Hepatic stellate cell (primary cell): ENCODE results near the gene CD70.
"Not testable (repeated sequence)": the region's sequence is repeated elsewhere in the genome, so short reads cannot be mapped to it uniquely, and the experiment has no call there.

Source experiments
- DNase-seq: peaks from one replicate; pipeline ENCODE4 v3.0.0; 2011; ENCODE audit warnings: low spot score

The CD70 gene

GRCh38 chr19:6597471-6598253 is 6.7 kb upstream of the CD70 start:
- DNase-seq = not testable (repeated sequence)

DNA sequence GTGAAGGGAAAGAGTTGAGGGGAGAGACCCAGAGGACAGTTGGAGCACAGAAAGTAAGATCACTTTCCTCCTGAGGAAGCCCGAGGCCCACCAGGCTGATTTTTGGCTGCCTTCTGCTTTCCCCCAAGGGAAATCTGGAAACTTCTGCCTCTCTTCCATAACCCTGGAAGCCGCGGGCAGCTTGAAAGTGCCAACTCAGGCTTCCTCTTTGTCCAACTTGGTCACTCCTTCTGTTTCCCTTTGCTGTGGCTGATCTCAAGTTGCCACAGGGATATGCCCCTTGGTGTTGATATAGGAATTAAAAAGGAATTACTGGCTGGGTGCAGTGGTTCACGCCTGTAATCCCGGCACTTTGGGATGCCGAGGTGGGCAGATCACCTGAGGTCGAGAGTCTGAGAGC is 5.7 kb upstream of the CD70 start:
- DNase-seq = no peak

DNA sequence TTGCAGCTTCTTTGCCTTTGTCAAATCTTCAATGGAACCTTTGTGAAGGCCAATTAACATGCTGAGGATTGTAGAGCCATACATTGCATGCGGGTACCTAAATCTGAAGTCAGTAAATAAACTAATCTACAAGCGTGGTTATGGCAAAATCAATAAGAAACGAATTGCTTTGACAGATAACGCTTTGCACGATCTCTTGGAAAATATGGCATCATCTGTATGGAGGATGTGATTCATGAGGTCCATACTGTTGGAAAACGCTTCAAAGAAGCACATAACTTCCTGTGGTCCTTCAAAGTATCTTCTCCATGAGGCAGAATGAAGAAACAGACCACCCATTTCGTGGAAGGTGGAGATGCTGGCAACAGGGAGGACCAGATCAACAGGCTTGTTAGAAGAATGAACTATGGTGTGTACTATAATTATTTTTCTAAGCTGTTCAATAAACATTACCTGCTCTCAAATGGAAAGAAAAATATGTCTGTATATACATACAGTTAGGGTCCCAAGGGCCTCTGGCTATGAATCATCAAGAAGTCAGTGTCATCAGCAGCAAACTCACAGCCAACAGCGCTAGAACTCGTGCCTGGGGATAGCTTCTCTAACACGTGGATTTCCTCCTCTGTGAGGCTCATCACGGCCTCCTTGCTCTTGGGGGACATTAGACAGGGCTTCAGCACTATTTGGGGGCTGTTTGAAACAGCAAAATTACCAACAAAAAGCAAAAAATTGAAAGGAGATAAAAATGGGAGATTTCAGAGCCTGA is 2.9 kb upstream of the CD70 start:
- no peak for DNase-seq

GRCh38 chr19:6590258-6590826 is 608 bp downstream of the CD70 start:
- no peak for DNase-seq

DNA sequence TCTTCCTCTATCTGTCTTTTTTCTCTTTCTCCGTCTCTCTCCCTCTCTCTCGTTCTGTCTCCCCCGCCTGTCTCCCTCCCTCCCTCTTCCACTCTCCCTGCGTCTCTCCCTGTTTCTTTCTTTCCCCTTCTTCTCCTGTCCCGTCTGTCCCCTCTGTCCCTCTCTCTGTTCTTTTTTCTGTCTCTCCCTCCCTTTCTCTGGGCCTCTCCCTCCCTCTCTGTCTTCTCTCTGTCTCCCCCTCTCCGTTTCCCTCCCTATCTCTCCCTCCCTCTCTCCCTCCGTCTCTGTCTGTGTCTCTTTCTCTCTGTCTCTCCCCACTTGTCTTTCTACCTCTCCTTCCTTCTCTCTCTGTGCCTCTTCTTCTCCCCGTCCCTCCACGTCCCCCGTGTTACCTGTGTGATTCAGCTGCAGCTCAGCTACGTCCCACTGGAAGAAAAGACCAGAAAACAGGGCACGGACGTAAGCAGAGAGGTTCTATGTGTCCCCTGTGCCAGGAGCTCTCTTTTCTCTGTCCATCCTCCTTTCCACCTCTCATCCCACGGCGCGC is 1.2 kb downstream of the CD70 start:
- DNase-seq = no peak

DNA sequence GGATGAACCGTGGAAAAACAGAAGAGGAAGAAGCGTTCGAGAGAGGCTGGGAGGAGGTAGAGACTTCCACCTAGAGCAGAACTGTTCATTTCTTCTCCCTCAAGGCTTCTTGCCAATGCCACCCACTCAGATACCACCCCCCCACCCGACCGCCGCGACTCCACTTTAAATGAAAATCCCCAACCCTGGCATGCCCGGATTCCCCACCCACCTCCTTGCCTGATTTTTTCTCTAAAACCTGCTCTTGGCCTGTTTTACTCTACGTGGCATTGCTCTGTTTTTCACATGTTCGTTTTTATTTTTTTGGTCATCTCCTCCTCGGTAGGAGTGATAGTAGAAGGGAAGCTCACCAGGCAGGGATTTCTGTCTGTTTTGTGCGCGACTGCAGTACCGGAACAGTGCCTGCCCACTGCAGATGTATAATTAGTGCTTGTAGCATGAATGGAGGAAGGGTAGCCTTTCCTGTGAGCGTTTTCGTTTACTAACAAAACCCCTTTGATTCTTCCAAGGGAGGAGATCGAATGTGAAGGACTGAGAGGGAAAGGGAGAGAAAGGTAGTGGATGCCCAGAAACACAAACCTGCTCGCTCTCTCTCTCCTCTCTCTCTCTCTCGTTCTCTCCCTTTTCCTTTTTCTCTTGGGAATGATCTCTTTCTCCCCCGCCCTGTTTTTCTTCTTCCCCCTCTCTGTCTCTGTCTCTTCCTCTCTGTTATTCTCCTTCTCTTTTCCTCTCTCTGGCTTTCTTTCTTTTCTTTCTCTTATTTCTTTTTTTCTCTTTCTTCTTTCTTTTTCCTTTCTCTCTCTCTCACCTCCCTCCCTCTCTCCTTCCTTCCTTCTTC is 2.2 kb downstream of the CD70 start:
- DNase-seq = no peak

DNA sequence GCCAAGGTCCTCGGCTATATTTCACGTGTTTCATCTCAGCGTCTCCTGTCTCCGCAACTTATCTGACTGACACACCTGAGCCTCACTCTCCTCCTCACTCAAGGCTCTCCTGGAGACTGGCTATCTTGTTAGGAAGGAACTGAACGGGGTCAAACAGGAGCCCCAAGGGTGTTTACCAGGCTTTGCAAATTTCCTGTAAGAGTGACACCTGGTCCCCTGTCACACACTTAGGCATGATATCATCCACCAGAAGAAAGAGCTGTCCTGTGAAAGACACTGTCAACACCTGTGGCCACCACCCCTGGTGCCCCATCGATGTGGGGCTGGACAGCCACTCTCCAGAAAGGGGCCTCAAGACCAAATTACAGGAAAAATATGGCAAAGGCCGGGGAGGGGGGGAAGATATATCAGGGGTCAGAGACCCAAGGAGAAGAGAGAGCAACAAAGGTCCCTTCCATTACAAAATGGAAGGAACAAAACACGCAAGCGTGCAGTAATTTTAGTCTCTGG is 2.9 kb downstream of the CD70 start:
- no peak for DNase-seq

DNA sequence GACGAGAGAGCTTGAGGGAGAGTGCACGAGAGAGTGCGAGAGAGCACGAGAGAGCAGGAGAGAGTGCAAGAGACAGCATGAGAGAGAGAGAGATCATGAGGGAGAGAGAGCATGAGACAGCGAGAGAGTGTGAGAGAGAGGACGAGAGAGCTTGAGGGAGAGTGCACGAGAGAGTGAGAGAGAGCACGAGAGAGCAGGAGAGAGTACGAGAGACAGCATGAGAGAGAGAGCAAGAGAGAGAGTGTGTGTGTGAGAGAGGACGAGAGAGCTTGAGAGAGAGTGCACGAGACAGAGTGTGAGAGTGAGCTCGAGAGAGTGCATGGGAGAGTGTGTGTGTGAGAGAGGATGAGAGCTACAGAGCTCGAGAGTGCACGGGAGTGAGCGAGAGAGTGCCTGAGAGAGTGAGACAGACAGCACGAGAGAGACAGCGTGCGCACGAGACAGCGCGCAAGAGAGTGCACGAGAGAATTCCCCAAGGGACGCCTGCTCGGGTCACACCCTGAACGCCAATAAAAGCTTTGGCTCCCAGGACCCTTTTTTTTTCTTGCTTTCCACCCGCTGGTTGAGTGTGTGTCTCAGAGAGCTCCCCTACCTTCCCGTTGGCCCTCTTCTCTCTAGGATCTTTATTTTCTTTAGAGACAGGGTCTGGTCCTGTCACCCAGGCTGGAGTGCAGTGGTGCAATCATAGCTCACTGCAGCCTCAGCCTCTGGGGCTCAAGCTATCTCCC is 3.7 kb downstream of the CD70 start:
- no peak for DNase-seq

DNA sequence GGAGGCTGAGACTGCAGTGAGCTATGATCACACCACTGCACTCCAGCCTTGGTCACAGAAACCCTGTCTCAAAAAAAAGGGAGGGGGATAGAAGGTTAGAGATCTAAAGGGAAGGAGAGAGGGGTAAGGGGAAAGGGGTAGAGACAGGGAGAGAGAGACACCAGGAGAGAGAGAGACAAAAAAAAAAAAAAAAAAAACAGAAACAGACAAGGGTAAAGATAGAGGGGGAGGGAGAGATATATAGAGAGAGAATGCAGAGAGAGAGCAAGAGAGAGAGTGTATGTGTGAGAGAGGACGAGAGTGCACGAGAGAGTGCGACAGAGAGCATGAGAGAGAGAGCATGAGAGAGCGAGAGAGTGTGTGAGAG is 4.2 kb downstream of the CD70 start:
- no peak for DNase-seq

DNA sequence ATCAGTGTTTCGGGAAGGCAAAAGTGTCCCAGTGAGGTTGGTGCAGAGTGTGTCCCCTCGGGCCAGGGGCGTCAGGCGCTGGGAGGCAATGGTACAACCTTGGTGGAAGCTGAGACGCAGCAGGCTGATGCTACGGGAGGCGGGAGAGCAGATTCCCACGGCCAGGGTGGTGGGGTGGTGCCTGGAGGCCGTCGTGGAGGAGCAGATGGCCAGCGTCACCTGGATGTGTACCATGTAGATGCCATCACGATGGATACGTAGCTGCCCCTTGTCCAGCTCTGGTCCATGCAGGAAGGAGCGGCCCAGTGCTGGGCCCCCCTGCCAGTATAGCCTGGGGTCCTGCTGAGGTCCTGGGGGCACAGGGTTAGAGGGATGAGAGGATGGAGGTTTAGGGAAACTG is 4.9 kb downstream of the CD70 start:
- DNase-seq = no peak

DNA sequence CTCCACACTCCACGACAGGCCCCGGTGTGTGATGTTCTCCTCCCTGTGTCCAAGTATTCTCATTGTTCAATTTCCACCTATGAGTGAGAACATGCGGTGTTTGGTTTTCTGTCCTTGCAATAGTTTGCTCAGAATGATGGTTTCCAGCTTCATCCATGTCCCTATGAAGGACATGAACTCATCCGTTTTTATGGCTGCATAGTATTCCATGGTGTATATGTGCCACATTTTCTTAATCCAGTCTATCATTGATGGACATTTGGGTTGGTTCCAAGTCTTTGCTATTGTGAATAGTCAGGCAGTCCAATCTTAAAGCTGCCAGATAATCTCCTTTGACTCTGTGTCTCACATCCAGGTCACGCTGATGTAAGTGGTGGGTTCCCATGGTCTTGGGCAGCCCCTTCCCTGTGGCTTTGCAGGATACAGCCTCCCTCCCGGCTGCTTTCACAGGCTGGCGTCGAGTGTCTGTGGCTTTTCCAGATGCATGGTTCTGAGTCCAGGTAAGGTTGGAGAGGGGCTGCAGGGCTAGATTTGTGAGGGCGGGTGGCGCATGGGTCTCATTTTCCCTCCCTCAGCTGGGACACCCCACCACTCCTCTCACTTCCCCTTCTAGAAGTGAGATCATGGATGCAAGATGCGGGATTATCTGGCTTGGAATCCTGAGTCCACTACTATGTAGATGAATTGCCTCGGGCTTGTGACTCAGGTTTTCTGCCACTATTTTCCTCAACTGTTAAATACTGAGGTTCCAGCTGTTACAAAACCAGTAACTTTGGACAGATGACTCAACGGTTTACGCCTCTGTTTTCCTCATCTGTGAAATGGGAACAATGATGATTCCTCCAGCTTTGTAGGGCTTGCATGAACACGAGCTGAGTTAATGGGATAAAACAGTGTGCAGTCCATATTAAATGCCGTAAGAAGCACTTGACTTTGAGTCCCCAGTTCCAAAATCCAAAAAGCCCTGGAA is 8.2 kb downstream of the CD70 start:
- DNase-seq = not testable (repeated sequence)

DNA sequence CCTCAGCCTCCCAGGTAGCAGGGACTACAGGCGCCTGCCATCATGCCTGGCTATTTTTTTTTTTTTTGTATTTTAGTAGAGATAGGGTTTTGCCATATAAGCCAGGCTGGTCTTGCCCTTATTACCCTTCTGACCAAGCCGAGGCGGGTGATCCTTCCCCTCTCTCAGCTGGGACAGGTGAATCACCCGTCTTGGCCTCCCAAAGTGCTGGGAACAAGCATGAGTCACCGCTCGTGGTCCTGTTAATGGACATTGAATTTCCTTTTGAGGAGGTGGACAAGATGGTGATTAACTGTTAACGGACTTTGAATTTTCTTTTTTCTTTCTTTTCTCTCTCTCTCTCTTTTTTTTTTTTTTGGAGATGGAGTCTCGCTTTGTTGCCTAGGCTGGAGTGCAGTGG is 10.6 kb downstream of the CD70 start:
- DNase-seq = no peak

DNA sequence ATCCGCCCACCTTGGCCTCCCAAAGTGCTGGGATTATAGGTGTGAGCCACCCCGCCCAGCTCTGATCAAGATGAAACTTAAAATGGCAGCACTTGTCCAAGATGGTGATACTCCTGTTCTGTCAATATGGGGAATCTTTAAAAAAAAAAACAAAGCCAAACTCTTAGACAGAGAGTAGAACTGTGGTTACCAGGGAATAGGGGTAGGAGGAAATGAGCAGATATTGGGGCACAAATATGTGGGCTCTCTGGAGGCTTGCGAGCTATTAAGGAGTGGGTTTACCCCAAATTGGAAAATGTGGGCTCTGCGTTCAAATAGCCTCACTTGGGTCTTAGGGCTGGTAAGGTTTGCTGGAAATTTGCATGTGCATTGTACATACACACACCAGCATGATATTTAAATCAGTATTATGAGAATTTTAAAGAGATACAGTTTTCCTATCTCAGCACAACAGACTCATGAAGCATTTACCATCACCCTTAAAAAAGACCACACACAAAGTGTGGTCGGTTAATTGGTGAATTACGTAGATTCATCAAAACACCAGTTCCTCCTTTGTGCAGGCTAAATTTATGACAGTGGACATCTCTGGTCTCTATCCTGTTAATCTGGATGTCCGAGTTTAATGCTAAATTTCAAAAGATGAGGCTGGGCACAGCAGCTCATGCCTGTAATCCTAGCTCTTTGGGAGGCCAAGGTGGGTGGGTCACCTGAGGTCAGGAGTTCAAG is 11.3 kb downstream of the CD70 start:
- DNase-seq = no peak

- DNase-seq = no peak
Observed at GRCh38 chr19:6577476-6578125, 13.3 kb downstream of the CD70 start.

- no peak for DNase-seq
Observed at GRCh38 chr19:6576869-6577475, 14.0 kb downstream of the CD70 start.

DNA sequence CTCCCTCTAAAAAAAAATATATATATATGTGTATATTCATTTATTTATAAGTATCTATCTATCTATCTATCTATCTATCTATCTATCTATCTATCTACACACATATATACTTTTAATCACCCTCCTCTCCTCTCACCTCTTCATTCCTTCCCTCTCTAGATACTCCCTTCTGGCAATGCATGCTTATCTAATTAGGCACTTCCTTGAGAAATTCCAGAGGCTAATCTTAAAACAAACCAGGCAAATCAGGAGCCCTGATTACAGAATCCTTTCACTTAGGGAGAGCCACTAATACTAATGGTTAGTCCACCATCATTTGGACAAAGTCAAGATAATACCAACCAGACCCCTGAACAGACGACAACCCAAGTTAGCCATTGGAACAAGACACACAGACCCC is 17.6 kb downstream of the CD70 start:
- no peak for DNase-seq

- DNase-seq = no peak
Observed at GRCh38 chr19:6572217-6572616, 18.7 kb downstream of the CD70 start.

DNA sequence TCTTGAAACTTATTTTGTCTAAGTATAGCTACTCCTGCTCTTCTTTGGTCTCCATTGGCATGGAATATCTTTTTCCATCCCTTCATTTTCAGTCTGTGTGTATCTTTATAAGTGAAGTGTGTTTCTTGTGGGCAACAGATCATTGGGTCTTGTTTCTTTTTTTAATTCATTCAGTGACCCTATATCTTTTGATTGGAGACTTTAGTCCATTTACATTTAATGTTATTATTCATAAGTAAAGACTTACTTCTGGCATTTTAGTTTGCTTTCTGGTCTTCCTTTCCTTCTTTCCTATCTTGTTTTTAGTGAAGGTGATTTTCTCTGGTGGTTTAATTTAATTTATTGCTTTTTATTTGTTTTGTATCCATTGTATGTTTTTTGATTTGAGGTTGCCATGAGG is 19.8 kb downstream of the CD70 start:
- no peak for DNase-seq
